ENCODE data around the gene ZNF616.

The ZNF616 gene

GRCh38 chr19:52139252-52140031 is at the start of gene ZNF616:
Gene ZNF616 (minus strand): TSS chr19:52139938. CDS start chr19:52130512, 9,426 bp downstream.
- peak within 1 kb of the TSS; percentile 91 for H3K4me3 ChIP-seq (ENCODE audit: low read depth, low read length)
- peak; percentile 66 for DNase-seq (ENCODE audit: low read depth)
- TF ChIP-seq, protein P1, sequence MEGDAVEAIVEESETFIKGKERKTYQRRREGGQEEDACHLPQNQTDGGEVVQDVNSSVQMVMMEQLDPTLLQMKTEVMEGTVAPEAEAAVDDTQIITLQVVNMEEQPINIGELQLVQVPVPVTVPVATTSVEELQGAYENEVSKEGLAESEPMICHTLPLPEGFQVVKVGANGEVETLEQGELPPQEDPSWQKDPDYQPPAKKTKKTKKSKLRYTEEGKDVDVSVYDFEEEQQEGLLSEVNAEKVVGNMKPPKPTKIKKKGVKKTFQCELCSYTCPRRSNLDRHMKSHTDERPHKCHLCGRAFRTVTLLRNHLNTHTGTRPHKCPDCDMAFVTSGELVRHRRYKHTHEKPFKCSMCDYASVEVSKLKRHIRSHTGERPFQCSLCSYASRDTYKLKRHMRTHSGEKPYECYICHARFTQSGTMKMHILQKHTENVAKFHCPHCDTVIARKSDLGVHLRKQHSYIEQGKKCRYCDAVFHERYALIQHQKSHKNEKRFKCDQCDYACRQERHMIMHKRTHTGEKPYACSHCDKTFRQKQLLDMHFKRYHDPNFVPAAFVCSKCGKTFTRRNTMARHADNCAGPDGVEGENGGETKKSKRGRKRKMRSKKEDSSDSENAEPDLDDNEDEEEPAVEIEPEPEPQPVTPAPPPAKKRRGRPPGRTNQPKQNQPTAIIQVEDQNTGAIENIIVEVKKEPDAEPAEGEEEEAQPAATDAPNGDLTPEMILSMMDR (IDR thresholded peaks at IDR 0.05; ENCODE audit: low read depth, low read length, missing control alignments) = peak; percentile 74

DNA sequence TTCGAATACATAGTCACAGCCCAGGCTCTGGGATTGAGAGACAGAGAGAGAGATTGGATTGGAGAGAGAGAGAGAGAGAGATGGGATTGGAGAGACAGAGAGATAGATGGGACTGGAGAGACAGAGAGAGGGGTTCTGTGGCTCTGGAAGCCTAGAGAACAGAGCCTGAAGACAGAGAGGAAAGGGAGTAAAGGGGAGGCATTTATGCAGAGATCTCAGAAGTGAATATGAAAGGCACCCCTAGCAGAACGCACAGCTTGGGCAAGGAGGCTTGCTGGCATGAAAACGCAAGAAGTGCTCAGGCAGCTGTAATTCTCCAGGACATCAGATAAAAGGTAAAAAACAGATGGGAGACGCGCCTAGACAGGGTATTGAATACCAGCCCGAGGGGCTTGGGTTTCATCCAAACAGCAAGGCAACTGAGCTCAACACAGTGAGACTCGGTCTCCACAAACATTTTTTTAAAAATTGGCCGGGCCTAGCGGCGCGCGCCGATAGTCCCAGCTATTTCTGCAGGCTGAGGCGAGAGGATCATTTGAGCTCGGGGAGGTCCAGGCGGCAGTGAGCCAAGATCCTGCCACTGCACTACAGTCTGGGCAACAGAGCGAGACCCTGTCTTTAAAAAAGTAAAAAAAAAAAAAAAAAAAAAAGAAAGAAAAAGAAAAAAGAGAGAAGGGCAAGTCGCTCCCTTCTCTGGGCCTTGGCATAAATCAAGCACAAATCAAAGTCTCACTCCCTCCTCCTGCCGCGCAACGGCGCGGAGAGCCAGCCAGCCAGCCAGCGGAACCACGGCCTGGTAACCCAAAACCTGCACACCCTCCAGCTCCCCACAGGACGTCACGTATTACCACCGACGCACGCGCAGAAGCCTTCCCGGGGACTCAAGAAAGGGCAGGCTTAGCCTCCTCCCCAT is 49.3 kb upstream of the ZNF616 start:
- TF ChIP-seq, protein P1 (IDR thresholded peaks at IDR 0.05; ENCODE audit: low read depth, low read length, missing control alignments) = no peak
- H3K4me3 ChIP-seq (ENCODE audit: low read depth, low read length) = peak overlapping the region; percentile 55
- DNase-seq (ENCODE audit: low read depth) = no peak

GRCh38 chr19:52187407-52187806 is 47.7 kb upstream of the ZNF616 start:
- TF ChIP-seq, protein P1 (IDR thresholded peaks at IDR 0.05; ENCODE audit: low read depth, low read length, missing control alignments) = no peak
- H3K4me3 ChIP-seq (ENCODE audit: low read depth, low read length) = no peak overlapping the region
- no peak for DNase-seq (ENCODE audit: low read depth)

DNA sequence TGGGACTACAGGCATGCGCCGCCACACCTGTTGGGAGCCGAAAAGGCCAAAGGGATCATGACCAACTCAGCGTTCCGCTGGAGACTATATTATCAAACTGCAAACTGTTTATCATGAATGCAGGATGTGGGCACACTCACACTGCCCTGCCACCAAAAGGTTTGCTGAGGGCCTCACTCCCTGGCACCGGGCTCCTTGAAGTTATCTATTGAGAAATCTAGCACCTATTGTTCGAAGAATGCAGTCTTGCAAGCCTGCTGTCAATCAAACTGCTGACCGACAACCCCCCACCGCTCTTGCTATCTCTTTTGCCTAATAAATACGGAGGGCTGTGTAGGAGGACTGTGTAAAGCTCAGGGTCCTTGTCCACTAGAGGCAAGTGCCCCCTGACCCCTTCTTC is 36.8 kb upstream of the ZNF616 start:
- DNase-seq (ENCODE audit: low read depth) = no peak
- TF ChIP-seq, protein P1 (IDR thresholded peaks at IDR 0.05; ENCODE audit: low read depth, low read length, missing control alignments) = no peak
- no peak overlapping the region for H3K4me3 ChIP-seq (ENCODE audit: low read depth, low read length)

- TF ChIP-seq, protein P1 (IDR thresholded peaks at IDR 0.05; ENCODE audit: low read depth, low read length, missing control alignments) = no peak
- no peak overlapping the region for H3K4me3 ChIP-seq (ENCODE audit: low read depth, low read length)
- DNase-seq (ENCODE audit: low read depth) = no peak
Measured at GRCh38 chr19:52172347-52172746, 32.6 kb upstream of the ZNF616 start.

GRCh38 chr19:52171321-52172169 is 31.8 kb upstream of the ZNF616 start, which contains the start of gene ZNF836:
Gene ZNF836 (minus strand): TSS chr19:52171621. CDS start chr19:52168072, 3,549 bp downstream.
- peak; percentile 59 for DNase-seq (ENCODE audit: low read depth)
- TF ChIP-seq, protein P1 (IDR thresholded peaks at IDR 0.05; ENCODE audit: low read depth, low read length, missing control alignments) = no peak
- H3K4me3 ChIP-seq (ENCODE audit: low read depth, low read length) = peak within 1 kb of the TSS; percentile 87

Data from GM12864 (cell line).